C4-2B (cell line): Measurements from ENCODE around the gene ALKBH6.
A peak's percentile ranks its signal among the peaks of the same experiment; 100 is the strongest.

Experiments used
- H3K27ac ChIP-seq: fragments of 450-650 bp; 2 replicates; pipeline ENCODE4 v1.5.1; 2017
- ZFX ChIP-seq: fragments of 450-650 bp; IDR thresholded peaks from 2 replicates; pipeline ENCODE4 v1.6.1; 2017
- TF ChIP-seq, protein P1 (sequence below): fragments of 450-650 bp; conservative IDR thresholded peaks from 2 replicates; pipeline ENCODE4 v1.5.1; 2017; ENCODE audit warnings: mild to moderate bottlenecking

Gene ALKBH6

DNA sequence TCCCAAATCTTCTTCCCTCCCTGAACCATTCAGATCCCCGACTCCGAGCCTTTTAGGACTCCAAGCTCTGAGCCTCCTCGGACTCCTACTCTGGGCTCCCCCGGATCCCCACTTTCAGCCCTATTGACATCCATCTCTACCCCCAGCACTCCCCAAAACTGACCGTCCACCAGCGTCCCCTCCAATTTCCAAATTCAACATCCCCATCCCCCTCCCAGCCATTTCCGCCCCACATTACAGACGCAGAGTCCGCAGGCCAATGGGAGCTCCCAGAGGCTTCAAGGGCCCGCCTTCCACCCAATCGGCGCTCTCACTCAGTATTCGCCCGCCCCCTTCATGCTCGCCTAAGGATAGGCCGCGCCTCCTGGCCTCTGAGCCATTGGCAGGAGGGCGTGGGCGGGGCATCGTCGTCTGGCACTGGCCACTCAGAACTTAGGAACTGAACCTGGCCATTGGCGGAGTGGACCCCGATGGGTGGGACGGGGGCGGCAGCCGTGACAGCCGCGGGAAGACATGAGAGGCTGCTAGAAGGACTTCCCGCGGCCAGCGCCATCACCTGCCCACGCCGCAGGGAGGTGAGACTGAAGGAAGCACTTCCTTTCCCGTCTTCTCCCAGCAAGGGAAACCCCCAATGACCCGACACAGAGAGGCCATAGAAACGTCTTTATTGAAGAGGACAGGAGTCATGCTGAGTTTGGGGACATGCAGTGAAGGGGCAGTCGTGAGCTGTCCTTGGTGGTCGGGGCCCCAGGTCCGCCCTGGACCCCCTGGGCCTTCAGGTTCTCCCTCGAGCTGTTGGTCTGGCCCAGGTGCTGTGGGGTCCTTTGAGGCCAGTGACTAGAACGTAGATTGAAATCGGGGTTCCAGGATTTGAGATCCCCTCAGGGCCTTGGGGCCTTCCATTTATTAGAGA lies at the start of gene ALKBH6:
Gene ALKBH6, minus strand, starts transcription at position 202 of the 913 bp plus-strand sequence. CDS start 816 bp downstream, outside the sequence.
- H3K27ac ChIP-seq: peak within 1 kb of the TSS; percentile 80
- TF ChIP-seq, protein P1, sequence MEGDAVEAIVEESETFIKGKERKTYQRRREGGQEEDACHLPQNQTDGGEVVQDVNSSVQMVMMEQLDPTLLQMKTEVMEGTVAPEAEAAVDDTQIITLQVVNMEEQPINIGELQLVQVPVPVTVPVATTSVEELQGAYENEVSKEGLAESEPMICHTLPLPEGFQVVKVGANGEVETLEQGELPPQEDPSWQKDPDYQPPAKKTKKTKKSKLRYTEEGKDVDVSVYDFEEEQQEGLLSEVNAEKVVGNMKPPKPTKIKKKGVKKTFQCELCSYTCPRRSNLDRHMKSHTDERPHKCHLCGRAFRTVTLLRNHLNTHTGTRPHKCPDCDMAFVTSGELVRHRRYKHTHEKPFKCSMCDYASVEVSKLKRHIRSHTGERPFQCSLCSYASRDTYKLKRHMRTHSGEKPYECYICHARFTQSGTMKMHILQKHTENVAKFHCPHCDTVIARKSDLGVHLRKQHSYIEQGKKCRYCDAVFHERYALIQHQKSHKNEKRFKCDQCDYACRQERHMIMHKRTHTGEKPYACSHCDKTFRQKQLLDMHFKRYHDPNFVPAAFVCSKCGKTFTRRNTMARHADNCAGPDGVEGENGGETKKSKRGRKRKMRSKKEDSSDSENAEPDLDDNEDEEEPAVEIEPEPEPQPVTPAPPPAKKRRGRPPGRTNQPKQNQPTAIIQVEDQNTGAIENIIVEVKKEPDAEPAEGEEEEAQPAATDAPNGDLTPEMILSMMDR: no peak
- no peak for TF ChIP-seq ZFX

DNA sequence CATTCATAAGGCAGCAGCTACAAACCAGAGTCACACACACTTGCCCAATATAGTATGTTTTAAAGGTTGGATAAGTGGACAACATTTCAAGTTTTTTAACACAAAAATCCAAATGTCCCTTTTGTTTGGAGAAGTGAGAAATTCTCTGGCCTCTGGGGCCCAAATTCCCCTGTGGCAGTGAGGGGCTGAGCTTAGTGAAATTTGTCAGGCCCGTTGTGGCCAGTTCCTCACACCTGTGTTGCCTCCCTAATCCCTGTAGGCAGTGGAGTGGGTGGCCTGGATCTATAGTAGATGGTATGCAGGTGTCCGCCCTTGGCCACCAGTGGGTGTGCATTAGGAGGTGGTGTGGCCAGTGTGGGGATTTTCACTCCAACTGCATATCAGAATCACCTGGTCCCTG lies 47.4 kb upstream of the ALKBH6 start:
- TF ChIP-seq, protein P1: no peak
- TF ChIP-seq ZFX: no peak

DNA sequence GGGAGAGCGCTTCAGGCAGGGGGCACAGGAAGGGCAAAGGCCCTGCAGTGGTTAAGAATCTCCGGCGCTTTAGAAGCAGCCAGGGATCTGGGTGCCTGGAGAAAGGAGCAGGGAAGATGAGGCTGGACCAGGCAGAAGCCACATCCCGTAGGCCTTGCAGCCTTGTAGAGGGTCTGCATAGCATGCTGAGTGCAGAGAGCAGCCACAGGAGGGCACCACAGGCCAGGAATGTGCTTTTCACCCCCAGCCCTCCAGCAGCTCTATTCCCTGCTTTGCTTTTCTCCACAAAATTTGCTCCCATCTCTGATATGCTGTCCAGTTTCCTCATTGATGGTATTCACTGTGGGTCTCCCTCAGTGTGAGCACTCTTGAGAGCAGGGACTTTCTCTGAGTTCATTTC lies 46.4 kb upstream of the ALKBH6 start:
- H3K27ac ChIP-seq: no peak overlapping the region
- no peak for TF ChIP-seq ZFX
- TF ChIP-seq, protein P1: no peak

More for the DNA sequence above, 47.4 kb upstream of the ALKBH6 start:
- no peak overlapping the region for H3K27ac ChIP-seq

DNA sequence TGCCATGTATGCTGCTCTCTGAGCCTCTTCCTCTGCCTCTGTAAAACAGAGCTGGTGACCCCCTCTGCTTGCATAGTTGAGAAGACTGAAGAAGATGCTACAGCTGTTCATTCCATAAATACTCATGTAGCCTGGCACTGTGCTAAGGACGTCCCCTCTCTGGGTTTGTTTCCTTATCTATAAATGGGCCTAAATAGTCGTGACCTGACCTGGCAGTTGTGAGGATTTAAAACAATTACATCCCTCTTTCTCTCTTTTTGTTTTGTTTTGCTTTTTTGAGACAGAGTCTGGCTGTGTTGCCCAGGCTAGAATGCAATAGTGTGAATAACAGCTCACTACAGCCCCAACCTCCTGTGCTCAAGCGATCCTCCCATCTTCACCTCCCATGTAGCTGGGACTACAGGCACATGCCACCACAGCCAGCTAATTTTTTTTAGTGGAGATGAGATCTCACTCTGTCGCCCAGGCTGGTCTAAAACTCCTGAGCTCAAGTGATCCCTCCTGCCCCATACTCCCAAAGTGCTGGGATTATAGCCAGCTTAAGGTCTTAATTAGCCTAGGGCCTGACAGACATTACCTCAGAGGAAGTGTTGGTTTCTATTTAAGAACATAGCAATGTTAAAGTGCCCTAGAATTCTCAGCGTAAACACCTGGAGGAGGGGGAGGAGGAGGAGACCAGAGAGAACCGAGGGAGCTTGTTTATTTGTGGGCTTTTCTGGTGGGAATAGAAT lies 45.3 kb upstream of the ALKBH6 start:
- TF ChIP-seq, protein P1: no peak
- no peak for TF ChIP-seq ZFX

DNA sequence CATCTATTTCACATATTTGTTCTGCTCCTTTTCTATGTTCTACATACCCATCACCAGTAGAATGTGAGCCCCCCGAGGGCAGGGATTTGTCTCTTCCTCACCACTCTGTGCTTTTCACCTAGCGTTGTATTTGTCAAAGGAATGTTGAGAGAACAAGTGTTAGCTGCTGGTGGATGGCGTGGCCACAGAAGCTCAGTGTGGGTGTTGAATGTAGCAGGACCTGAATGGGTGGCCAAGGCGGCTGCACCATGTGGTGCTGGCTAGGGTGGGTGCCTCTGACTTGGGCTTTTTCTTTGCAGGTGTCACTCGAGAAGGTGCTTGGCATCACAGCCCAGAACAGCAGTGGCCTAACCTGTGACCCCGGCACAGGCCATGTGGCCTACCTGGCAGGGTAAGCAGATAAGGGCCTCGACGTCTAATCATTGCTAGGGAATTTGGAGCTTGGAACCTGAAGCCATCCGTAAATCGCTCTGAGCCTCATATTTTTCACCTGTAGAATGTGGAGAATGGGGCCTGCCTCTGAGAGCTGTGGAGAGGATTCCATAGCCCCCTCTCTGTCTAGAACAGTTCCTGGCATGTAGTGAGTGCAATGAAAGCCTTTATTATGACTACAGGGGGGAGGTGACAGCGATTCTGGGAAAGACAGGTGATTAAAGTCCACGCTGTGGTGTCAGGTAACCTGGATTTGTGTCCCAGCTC lies 44.6 kb upstream of the ALKBH6 start:
- no peak for TF ChIP-seq ZFX
- TF ChIP-seq, protein P1: no peak
- H3K27ac ChIP-seq: no peak overlapping the region

More for the DNA sequence above, 45.3 kb upstream of the ALKBH6 start:
- no peak overlapping the region for H3K27ac ChIP-seq

DNA sequence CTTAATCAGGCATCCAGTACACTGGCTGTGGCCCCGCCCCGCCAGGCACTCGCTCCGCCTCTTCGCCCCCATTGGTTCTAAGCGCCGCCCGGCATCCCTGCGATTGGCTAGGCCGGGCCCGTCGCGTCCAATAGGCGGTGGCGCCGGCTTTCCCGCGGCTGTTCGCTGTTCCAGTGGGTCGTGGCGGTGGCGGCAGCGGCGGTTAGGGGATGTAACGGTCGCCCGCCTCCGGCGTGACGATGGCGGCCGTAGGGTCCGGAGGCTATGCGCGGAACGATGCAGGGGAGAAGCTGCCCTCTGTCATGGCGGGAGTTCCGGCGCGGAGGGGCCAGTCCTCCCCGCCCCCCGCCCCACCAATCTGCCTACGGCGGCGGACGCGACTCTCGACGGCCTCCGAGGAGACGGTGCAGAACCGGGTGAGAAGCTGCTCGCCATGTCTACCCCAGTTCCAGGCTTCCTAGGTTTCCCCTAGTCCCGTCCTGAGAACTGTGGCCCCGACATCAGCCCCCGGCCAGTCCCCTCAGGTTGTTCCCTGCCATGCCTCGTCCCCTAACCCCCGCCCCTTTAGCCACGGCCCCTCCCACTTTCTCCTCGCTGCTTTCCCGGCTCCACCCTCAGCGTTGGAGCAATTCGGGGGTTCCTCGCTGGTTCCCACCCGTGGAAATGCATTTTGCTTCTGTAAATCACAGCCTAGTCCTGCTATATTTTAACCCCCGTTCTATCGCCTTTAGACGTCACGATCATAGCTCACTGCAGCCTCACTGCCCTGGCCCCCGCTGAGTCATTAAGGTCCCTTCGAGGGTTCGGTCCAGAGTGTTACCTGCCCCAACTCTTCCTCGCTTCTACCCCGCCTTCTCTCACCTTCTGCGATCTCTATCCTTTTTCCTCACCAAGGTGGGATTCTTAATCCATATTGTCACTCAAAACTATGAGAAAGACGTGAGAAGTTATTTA lies 41.0 kb upstream of the ALKBH6 start, which contains the start of gene WDR62:
Gene WDR62, plus strand, starts transcription at position 165 of the 954 bp plus-strand sequence. Its CDS starts 75 bp downstream, at position 240.
- TF ChIP-seq ZFX: no peak
- TF ChIP-seq, protein P1: peak; percentile 27
- H3K27ac ChIP-seq: peak within 1 kb of the TSS; percentile 79
